Adrenal gland (tissue), 12 donors: Measurements from ENCODE around the gene BARHL1. TPM values are rescaled to one million over a fixed set of nuclear protein-coding genes. Genes with fewer than 3 reads are reported as not detected.

Experiments
- DNase-seq, 7 donors: peaks; one replicate each; pipeline ENCODE4 v3.0.0-alpha.2; 2019 to 2020
- H3K27ac ChIP-seq, 5 donors: fragments of 200-600 bp; sonication (generic) in 4 of 5; 1 replicate in 3 of 5; 2 replicates in 2 of 5; pipeline versions ENCODE4 v1.5.1 to v1.8.0; 2016 to 2020; ENCODE audit warnings: mild to moderate bottlenecking in 1 of 5
- H3K27me3 ChIP-seq: fragments of 200-600 bp; 2 replicates; pipeline ENCODE4 v1.8.0; 2021
- H3K36me3 ChIP-seq, 2 donors: fragments of 200-600 bp; replicated peaks in 1 of 2; 1 replicate in 1 of 2; 2 replicates in 1 of 2; pipeline versions ENCODE4 v1.5.1 to v1.8.0; 2018 to 2022
- H3K4me1 ChIP-seq, 2 donors: fragments of 200-600 bp; replicated peaks in 1 of 2; 1 replicate in 1 of 2; 2 replicates in 1 of 2; pipeline versions ENCODE4 v1.5.1 to v1.8.0; 2018 to 2021
- H3K4me3 ChIP-seq, 4 donors: fragments of 200-600 bp; sonication (generic) in 3 of 4; one replicate each; pipeline ENCODE4 v1.5.1; 2016 to 2018
- H3K9me3 ChIP-seq, 3 donors: fragments of 200-600 bp; sonication (generic) in 1 of 3; replicated peaks in 1 of 3; 1 replicate in 2 of 3; 2 replicates in 1 of 3; pipeline versions ENCODE4 v1.5.1 to v1.8.0; 2016 to 2021
- POLR2A ChIP-seq, 2 donors: fragments of 450-650 bp; IDR thresholded peaks; one replicate each; pipeline ENCODE4 v1.6.1; 2017; ENCODE audit warnings: antibody characterized with exemption in 2 of 2, mild to moderate bottlenecking in 2 of 2, moderate library complexity in 1 of 2
- WGBS, 4 donors: extraction: QIAGEN DNeasy Blood & Tissue Kit in 2 of 4; methylation state at CpG; one replicate each; pipeline versions ENCODE4 v1.1.5 to v1.1.7; 2013 to 2017; 5-methylcytosine and 5-hydroxymethylcytosine counted together
- intact Hi-C, 2 donors: fragments of 100-400 bp; cut with DNase I; formaldehyde crosslinking; loops; one replicate each; pipeline versions ENCODE4 v1.14.1 to v1.15.0; 2022 to 2023
- polyA plus RNA-seq, 3 donors: library from polyadenylated mRNA; stranded (reverse); fragments of 200-250 nt in 2 of 3; fragments of 350-450 nt in 1 of 3; fragmentation: Illumina TruSeq in 1 of 3; extraction: RNeasy Lipid Tissue Mini Kit (QIAGEN cat#74804) in 1 of 3; gene quantifications; one replicate each; pipeline ENCODE4 v1.2.3, GENCODE V29; 2013 to 2014
- total RNA-seq, 9 donors: library from RNA; depleted of rRNA in 4 of 9; stranded (reverse); fragments of >200 nt in 4 of 9; fragments of 120-200 nt in 1 of 9; fragmentation: NEBNext Ultra II Directional in 1 of 9; extraction: Animal tissue kit (Norgen Biotek cat#: 25700) in 1 of 9; gene quantifications; one replicate each; pipeline versions ENCODE4 v1.1.0 to v1.2.4, GENCODE V29; 2013 to 2023
- TF ChIP-seq, protein P1 (sequence below), 6 experiments: fragments of 450-650 bp in 4 of 6; fragments of 200-600 bp in 2 of 6; sonication (generic) in 1 of 6; IDR thresholded peaks; 1 replicate in 5 of 6; 2 replicates in 1 of 6; pipeline versions ENCODE4 v1.5.1 to v1.8.0; 2016 to 2021; ENCODE audit warnings: antibody characterized with exemption in 6 of 6, mild to moderate bottlenecking in 2 of 6, moderate library complexity in 1 of 6
- donor health status: healthy with polysubstance abuse.
- donor health status: Bipolar disorder and iron deficiency.
- donor health status: DM: yes; HTN: yes; CAD: no.
- donor health status: DM: no; HTN: no; CAD: no.
- donor health status: DM: no; HTN: no; CAD: no.
- donor health status: DM: yes; HTN: yes; CAD: no.

Gene BARHL1
- total and polyA plus RNA-seq, 12 donors: not detected

GRCh38 chr9:132630811-132631210 is 48.4 kb downstream of the BARHL1 start:
- no peak for DNase-seq
- no peak for TF ChIP-seq POLR2A (IDR thresholded peaks at IDR 0.05)
- TF ChIP-seq, protein P1, sequence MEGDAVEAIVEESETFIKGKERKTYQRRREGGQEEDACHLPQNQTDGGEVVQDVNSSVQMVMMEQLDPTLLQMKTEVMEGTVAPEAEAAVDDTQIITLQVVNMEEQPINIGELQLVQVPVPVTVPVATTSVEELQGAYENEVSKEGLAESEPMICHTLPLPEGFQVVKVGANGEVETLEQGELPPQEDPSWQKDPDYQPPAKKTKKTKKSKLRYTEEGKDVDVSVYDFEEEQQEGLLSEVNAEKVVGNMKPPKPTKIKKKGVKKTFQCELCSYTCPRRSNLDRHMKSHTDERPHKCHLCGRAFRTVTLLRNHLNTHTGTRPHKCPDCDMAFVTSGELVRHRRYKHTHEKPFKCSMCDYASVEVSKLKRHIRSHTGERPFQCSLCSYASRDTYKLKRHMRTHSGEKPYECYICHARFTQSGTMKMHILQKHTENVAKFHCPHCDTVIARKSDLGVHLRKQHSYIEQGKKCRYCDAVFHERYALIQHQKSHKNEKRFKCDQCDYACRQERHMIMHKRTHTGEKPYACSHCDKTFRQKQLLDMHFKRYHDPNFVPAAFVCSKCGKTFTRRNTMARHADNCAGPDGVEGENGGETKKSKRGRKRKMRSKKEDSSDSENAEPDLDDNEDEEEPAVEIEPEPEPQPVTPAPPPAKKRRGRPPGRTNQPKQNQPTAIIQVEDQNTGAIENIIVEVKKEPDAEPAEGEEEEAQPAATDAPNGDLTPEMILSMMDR (IDR thresholded peaks at IDR 0.05): no peak
- WGBS, 4 donors: 83 to 98% (median 92%) methylated on average over 3 of the region's 3 CpGs
- no peaks in the 10 kb centered on the region for H3K27me3 ChIP-seq
- no peak overlapping the region for H3K27ac ChIP-seq
- no peak overlapping the region for H3K4me3 ChIP-seq
- no peaks in the 10 kb centered on the region for H3K4me1 ChIP-seq
- no peaks in the 10 kb centered on the region for H3K9me3 ChIP-seq
- intact Hi-C loops: no loop called here
- H3K36me3 ChIP-seq: peaks cover 0 to 42% of the 10 kb centered on the region in 2 donors

DNA sequence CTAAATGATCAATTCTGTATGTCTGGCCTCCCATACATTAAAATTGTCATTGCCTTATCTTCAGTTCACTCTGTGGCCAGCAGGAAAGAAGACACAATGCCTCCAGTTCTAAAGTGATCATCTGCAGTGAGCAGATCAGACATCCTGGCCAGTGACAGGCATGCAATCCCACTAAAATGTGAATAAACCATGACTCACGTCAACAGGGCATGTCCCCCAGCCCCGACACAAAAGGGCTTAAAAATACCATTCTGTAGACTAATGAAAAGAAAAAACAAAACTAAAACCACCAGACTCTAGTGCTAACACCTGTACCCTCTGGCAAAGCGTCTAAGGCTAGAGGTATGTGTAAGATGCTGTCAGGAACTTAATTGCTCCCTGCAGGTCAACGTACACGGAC is 48.9 kb downstream of the BARHL1 start:
- DNase-seq: no peak
- no peaks in the 10 kb centered on the region for H3K27me3 ChIP-seq
- H3K4me1 ChIP-seq: no peaks in the 10 kb centered on the region
- no peaks in the 10 kb centered on the region for H3K9me3 ChIP-seq
- H3K27ac ChIP-seq: no peak overlapping the region
- peaks cover 0 to 38% of the 10 kb centered on the region in 2 donors for H3K36me3 ChIP-seq
- intact Hi-C loops: no loop called here
- TF ChIP-seq, protein P1 (IDR thresholded peaks at IDR 0.05): no peak
- no peak for TF ChIP-seq POLR2A (IDR thresholded peaks at IDR 0.05)
- no peak overlapping the region for H3K4me3 ChIP-seq
- 91 to 96% (median 93%) methylated on average over 5 of the region's 5 CpGs for WGBS, 4 donors

DNA sequence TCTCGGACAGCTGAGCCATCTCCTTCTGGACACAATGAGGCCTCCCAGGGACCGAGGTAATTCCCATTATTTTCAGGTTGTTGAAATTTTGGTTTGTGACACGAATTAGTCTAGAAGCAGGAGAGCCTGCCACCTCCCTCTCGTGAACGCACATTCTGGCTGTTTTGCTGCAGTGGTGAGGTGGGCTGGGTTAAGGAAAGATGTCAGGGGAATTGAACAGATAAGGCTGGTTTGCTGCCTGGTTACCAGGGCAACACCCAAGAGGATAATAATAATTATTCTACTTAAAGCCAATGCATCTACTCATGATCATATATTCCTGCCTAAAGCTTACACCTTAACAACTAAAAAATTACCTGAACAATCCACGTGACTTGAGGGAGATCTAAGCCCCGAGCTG is 49.3 kb downstream of the BARHL1 start:
- 88 to 90% (median 90%) methylated on average over 7 of the region's 7 CpGs for WGBS, 4 donors
- H3K36me3 ChIP-seq: peaks cover 0 to 36% of the 10 kb centered on the region in 2 donors
- TF ChIP-seq, protein P1 (IDR thresholded peaks at IDR 0.05): no peak
- TF ChIP-seq POLR2A (IDR thresholded peaks at IDR 0.05): no peak

GRCh38 chr9:132632413-132633129 is 50.2 kb downstream of the BARHL1 start:
- Histone ChIP-seq H3K9me3 (no peaks in the 10 kb centered on the region), H3K36me3 (peaks cover 0 to 36% of the 10 kb centered on the region in 2 donors), H3K27me3 (no peaks in the 10 kb centered on the region), H3K27ac (no peak overlapping the region), H3K4me1 (no peaks in the 10 kb centered on the region), H3K4me3 (no peak overlapping the region)
- no peak for TF ChIP-seq POLR2A (IDR thresholded peaks at IDR 0.05)
- TF ChIP-seq, protein P1 (IDR thresholded peaks at IDR 0.05): no peak
- 91 to 98% (median 94%) methylated on average over 7 of the region's 7 CpGs for WGBS, 4 donors
- DNase-seq: no peak
- intact Hi-C loops: no loop called here

More for the DNA sequence above, 49.3 kb downstream of the BARHL1 start:
- DNase-seq: no peak
- Histone ChIP-seq H3K4me1 (no peaks in the 10 kb centered on the region), H3K27me3 (no peaks in the 10 kb centered on the region), H3K9me3 (no peaks in the 10 kb centered on the region), H3K4me3 (no peak overlapping the region), H3K27ac (no peak overlapping the region)
- intact Hi-C loops: no loop called here
